Vagina (tissue), 2 donors: ENCODE data around the gene TAB2.

Source experiments
- CTCF ChIP-seq, 3 experiments: fragments of 450-650 bp in 2 of 3; fragments of 200-600 bp in 1 of 3; sonication (generic) in 1 of 3; IDR thresholded peaks; one replicate each; pipeline ENCODE4 v1.5.1; 2017 to 2019; ENCODE audit warnings: antibody characterized with exemption in 3 of 3, mild to moderate bottlenecking in 2 of 3, moderate library complexity in 2 of 3
- POLR2A ChIP-seq, 2 donors: fragments of 450-650 bp; IDR thresholded peaks; one replicate each; pipeline ENCODE4 v1.6.1; 2017; ENCODE audit warnings: antibody characterized with exemption in 2 of 2, mild to moderate bottlenecking in 2 of 2, moderate library complexity in 2 of 2
- POLR2AphosphoS5 ChIP-seq, 2 donors: sonication (generic); formaldehyde crosslinking; IDR thresholded peaks; one replicate each; pipeline ENCODE4 v1.9.0; 2017; ENCODE audit warnings: antibody characterized with exemption in 2 of 2, mild to moderate bottlenecking in 2 of 2, low read depth in 1 of 2; ENCODE audit not compliant: insufficient read depth in 1 of 2

GRCh38 chr6:149318581-149319286, 1.2 kb downstream of the TAB2 start:
- no peak for TF ChIP-seq CTCF (IDR thresholded peaks at IDR 0.05)
- TF ChIP-seq POLR2AphosphoS5 (IDR thresholded peaks at IDR 0.05; ENCODE audit: insufficient read depth in 1 of 2, low read depth in 1 of 2), result no peak
- TF ChIP-seq POLR2A (IDR thresholded peaks at IDR 0.05), result no peak
